GM21576 (cell line): ENCODE results near the gene RNF217.
"Not testable (repeated sequence)": the region's sequence is repeated elsewhere in the genome, so short reads cannot be mapped to it uniquely, and the experiment has no call there.

Source experiments
- ATAC-seq: cut with Tn5 transposase; IDR thresholded peaks from one replicate; pipeline ENCODE4 v1.9.1; 2021; ENCODE audit warnings: mild to moderate bottlenecking, moderate library complexity; ENCODE audit not compliant: unreplicated experiment

The RNF217 gene

DNA sequence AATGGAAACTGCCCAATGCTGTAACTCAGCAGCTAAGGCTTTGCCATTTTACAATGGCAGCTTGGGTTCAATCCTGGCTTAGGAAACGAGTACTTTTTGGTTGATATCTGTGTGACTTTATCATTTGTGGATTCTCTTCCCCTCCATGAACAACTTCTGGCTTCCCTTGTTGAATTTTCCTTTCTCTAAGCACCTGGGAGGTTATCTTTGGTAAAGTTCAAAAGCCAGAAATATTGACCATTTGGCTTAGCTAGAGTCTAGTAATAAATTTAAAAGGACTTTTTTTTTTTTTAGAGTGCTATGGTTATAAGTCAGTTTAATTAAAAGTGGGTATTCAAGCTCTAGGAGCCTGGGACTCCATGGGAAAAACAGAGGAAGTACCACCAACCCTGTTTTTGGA, 159.7 kb downstream of the RNF217 start:
- no peak for ATAC-seq

DNA sequence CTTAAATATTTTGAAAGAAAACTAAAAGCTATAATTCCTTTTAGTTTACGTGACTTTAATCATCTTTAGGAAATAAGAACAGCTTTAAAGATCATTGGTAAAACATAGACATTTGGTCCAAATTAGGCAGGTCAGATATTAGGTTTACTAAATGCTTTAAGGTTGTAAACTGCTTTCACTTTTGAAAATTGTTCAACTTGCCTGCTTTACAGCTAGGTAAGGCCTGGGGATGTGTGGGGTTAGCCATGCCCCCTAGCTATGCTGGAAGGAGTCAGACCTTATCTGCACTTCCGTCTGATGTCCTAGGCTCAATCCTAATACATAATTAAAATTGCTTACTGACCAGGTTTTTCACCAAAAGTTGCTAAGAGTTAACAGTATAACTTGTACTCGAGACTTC, 160.8 kb downstream of the RNF217 start:
- no peak for ATAC-seq

DNA sequence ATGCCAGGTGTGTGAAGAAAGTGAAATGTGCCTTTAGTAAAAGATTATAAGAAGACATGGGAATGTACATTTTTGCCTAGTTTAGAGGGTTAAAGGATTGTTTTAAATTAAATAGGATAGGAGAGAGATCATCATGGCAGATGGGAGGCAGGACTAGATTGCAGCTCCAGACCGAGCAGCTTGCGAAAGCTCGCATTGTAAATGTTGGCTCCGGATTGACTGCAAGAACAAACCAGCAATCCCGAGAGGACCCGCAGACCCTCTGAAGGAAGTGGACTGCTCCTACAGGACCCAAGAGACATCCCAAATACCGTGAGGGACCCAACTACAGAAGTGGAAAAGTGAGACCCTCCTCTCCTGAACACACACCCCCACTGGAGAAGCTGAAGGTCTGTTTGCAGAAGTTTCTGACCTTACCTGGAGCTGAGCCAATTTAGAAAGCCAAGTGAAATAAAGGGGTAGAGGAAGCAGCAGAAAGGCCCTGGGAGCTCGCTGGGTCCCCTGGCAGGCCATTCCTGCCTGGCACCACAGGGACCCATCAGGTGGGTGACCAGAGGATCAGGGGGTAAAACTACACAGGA, 161.3 kb downstream of the RNF217 start:
- no peak for ATAC-seq

DNA sequence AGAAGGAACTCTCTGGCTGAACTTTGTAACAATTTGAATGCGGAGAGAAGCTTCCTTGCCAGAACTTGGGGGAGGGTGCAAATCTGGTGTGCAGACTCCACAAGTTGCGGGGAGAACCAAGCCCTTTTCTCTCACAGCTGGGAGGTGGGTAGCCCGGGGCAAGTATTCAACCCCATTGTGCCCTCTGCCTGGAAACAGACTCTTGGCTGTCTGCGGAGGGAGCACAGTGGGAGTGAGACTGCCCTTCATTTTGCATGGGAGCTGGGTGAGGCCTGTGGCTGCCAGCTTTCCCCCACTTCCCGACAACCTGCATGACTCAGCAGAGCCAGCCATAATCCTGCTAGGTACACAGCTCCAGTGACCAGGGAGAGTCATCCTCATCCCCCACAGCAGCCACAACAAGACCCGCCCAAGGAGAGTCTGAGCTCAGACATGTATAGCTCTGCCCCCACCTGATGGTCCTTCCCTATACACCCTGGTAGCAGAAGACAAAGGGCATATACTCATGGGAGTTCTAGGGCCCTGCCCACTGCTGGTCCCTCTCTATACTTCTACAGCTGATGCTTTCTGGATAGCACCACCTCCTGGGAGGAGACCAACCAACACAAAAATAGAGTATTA, 161.9 kb downstream of the RNF217 start:
- ATAC-seq, result no peak

DNA sequence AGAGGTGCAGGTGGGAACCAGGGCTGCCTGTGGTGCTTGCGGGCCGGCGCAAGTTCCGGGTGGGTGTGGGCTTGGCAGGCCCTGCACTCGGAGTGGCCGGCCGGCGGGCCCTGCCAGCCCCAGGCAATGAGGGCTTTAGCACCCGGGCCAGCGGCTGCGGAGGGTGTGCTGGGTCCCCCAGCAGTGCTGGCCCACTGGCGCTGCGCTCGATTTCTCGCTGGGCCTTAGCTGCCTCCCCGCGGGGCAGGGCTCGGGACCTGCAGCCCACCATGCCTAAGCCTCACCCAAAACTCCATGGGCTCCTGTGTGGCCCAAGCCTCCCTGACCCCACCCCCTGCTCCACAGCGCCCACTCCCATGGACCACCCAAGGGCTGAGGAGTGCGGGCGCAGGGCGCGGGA, 163.6 kb downstream of the RNF217 start:
- ATAC-seq, result not testable (repeated sequence)

DNA sequence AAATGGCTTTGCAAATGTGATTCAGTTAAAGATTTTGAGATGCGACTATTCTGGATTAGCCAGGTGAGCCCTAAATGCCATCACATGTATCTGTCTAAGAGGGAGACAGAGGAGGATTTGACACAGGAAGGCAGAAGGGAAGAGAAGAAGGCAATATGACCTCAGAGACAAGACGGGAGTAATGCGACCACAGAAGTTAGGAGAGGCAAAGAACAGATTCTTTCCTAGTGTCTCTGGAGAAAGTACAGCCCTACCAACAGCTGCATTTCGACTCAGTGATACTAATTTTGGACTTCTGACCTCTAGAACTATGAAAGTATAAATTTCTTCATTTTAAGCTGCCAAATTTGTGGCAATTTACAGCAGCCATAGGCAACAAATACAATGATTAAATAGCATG, 167.1 kb downstream of the RNF217 start:
- no peak for ATAC-seq

DNA sequence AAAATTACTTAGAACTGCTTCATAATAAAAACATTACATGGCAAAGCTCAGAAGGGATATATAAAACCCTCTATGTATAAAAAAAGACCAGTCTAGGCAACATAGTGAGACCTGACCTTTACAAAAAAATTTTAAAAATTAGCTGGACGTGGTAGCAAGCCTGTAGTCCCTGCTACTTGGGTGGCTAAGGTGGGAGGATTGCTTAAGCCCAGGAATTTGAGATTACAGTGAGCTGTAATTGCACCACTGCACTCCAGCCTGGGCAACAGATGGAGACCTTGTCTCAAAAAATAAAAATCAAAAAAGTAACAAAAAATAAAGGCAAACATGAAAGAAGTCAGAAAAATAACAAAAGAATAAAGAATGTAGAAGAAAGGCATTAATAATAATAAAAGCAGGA, 169.8 kb downstream of the RNF217 start:
- no peak for ATAC-seq

DNA sequence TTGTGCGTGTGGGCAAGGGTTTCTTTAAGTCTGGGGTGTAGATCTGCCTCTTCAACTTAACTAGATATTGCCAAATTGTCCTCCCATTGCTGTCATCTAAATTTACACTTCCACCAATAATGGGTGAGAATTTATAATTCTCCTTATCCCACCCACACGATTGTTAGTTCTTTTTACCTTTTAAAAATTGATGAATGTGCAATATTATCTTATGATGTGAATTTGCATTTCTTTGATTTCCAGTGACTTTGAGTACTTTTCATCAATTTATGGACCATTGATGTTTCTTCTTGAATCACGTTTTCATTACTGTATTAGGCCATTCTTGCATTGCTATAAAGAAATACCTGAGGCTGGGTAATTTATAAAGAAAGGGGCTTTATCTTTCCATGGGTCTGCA, 174.1 kb downstream of the RNF217 start:
- ATAC-seq, result no peak

DNA sequence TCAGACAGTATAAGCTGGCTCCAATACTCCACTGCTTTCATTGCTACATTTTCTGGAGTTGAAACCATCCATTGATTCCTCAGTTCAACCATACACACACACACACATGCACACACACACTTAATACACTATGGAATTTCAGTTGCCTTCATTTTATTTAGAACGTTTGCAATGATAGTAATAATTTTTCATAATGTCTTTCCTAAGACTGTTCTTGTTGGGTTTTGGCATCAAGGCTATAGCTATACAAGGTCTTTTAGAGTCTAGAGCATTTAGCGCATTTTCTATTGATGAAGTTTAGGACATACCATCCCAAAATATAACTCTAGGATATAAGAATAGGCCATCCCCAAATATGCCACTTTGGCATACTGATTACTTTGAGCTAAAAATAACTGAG, 175.8 kb downstream of the RNF217 start:
- ATAC-seq, result no peak

DNA sequence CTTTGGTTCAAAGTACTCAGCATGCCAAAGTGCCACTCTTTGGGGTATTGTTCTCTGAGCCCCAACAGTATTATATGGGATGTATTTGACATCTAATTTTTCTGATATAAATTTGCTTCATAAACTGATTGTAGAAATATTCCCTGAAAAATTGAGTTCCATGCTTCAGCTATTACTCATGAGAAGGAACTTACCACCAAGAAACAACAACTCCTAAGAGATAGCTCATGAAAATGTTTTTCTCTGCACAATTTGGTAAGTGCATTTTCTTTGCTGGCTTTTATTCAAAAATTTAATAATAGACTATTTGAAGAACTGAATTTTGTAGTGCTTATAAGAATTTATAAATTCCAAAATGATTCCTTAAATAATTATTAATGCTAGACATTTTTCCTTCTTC, 178.6 kb downstream of the RNF217 start:
- ATAC-seq, result no peak
